HG02870 (cell line): Measurements from ENCODE around the gene TIAM2.
"Not testable (repeated sequence)": the region's sequence is repeated elsewhere in the genome, so short reads cannot be mapped to it uniquely, and the experiment has no call there.

ENCODE experiments used
- ATAC-seq: cut with Tn5 transposase; IDR thresholded peaks from one replicate; pipeline ENCODE4 v1.9.1; 2021; ENCODE audit warnings: mild to moderate bottlenecking, moderate library complexity; ENCODE audit not compliant: unreplicated experiment

The TIAM2 gene

GRCh38 chr6:155250701-155251381 is 255.7 kb downstream of the TIAM2 start:
- no peak for ATAC-seq

DNA sequence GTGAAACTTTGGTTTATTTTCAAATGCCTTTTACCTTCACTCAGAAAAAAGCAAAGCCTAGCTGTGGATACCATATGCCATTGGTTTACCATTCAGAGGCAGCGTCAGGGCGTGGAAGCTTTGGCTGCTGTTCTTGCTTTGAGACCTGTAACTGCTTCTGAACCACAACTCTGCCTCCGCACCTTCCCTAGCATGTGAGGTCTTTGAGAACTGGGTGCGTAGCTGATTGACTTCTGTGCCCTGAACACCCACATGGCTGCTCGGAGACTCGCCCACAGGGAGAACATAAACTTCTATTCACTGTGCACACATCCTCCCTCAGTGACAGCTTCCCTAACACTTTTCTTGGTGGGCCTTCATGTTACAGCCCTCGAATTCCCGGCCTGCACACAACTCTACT is 257.5 kb downstream of the TIAM2 start:
- ATAC-seq = no peak

DNA sequence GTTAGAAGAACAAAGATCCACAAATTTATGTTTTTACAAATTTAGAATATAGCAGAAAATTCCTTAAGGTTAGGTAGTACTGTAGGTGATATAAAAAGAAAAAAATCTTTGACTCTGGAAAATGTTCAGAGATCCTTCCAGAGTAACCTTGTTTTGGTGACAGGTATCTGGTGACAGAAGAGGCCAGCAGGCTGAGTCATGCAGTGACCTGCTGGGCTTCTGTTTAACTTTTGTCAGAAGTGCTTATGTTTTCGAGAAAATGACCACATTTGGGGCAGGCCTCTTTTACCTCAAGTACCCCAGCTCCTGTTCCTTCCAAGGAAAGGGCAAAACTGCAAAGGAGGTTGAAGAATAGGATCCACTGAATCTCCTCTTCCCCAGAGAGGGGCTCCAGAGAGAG is 258.2 kb downstream of the TIAM2 start:
- ATAC-seq = no peak

DNA sequence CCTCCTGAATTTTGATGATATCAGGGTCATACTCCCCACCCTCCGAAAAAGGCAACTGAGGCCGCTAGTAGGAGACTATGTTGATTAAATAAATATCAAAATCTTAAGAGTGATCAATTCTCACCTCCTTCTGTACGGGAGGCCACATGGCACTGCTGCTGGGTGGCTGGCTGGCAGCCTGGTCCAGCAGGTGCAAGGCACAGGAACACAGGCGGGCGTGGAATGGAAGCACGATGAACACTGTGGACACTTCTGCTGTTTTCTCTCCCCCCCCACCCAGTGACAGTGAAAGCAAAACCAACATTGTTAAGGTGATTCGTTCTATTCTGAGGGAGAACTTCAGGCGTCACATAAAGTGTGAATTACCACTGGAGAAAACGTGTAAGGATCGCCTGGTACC is 259.0 kb downstream of the TIAM2 start:
- ATAC-seq = no peak

DNA sequence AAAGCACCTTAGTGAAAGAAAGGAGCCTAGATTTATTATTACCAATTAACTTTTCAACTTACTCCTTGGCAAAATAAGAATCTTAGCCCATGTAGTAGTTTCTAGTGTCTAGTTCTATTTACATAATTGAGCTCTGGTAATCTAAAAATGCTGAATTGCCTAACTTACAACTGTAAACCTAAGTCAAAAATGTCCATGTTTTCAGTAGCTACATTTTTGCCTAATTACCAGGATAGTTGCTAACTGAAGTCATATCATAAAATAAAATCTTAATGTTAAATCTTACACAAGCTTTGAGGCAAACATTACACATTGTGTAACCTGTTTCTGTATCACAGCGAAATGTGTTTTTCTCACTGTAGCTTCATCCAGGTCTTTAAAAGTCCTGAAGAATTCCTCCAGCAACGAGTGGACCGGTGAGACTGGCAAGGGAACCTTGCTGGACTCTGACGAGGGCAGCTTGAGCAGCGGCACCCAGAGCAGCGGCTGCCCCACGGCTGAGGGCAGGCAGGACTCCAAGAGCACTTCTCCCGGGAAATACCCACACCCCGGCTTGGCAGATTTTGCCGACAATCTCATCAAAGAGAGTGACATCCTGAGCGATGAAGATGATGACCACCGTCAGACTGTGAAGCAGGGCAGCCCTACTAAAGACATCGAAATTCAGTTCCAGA is 261.1 kb downstream of the TIAM2 start:
- ATAC-seq = no peak

DNA sequence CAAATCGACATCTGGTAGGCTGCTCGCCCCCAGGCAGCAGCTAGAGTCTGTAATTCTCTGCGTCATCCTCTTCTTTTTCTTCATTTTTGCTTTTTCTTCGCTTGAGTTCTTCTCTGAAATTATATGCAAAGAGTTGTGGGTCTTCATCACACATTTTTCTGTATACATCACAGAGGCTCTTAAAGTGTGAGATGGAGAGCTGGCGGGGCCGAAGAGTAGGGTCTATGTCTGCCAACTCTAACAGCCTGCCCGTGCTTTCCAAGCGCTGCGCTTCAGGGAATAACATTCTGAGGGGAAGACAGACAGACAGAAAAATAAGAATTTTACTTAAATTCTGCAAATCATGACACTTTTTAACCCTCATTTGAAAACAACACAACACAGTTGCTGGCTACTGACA is 262.7 kb downstream of the TIAM2 start:
- no peak for ATAC-seq

- no peak for ATAC-seq
Measured at GRCh38 chr6:155259204-155259603, 264.1 kb downstream of the TIAM2 start.

GRCh38 chr6:155259897-155260296 is 264.8 kb downstream of the TIAM2 start:
- ATAC-seq = no peak

DNA sequence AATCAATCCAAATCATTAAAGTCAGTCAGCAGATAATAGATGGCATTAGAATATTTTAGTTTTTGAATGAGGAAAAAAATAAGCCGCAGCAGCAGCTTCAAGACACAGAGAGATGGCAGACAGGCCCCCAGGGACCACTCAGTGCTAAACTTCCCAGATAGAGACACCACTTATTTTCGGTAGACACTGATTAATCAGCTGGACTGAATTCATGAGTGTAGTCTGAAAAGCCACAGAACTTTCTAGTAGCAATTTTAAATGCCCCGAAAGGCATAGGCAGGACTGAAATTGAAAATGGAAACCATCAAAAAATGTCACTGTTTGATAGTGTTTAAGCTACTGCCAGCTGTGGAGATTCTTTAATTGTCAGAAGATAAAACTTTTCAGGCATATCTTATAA is 265.6 kb downstream of the TIAM2 start:
- ATAC-seq = peak; percentile 57

GRCh38 chr6:155261111-155261900 is 266.2 kb downstream of the TIAM2 start:
- ATAC-seq = no peak

GRCh38 chr6:155262655-155263054 is 267.5 kb downstream of the TIAM2 start:
- no peak for ATAC-seq

- no peak for ATAC-seq
Measured at GRCh38 chr6:155263373-155264063, 268.4 kb downstream of the TIAM2 start, which contains the start of gene CLDN20. Gene CLDN20, plus strand, starts transcription at chr6:155264013. Its CDS starts 11,707 bp downstream, at chr6:155275720.

DNA sequence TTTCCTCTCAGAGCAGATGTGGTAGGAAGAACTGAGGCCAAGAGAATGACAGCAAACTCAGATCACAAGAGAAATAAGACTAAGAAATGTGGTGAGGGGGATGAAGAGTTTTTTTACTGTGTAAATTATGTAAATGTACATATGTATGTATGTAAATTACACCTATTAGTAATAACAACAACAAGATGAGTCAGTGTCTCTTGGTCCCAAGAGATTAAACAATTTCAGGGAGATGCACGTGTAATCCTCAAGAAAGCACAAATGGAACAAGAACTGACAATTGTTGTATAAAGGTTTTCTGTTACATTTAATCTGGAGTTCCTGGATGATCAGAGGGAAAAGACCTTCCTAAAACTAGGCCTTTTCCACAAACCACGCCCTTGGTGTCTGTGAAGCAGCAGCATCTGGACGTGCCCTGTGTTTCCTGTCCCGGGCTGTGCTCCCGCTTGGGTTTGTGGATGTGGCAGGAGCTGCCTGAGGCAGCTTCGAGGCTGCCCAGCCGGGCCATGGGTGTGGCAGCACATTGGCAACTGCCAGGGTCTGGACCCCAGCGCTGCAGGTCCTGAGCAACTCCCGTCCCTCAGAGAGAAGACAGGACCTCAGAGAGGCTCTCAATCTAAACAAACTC is 269.7 kb downstream of the TIAM2 start:
- ATAC-seq = no peak

DNA sequence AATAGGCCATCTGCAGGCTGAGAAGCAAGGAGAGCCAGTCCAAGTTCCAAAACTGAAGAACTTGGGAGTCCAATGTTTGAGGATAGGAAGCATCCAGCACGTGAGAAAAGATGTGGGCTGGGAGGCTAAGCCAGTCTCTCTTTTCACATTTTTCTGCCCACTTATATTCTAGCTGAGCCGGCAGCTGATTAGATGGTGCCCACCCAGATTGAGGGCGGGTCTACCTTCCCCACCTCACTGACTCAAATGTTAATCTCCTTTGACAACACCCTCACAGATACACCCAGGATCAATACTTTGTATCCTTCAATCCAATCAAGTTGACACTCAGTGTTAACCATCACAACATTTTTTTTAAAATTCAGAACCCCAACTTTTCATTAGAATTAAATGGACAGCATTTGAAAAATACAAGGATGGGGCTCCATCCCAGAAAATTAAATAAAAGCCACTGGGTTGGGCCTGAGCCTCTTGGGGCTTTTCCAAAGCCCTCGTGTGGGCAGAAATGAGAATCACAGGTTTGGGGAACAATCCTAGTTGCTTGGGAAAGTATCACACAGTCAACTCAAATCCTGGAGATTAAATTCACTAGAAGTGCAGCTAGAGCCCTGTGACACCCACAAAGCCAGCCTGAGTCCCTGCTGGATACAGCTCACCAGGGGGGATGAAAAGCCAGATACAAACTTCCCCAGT is 270.9 kb downstream of the TIAM2 start:
- no peak for ATAC-seq

DNA sequence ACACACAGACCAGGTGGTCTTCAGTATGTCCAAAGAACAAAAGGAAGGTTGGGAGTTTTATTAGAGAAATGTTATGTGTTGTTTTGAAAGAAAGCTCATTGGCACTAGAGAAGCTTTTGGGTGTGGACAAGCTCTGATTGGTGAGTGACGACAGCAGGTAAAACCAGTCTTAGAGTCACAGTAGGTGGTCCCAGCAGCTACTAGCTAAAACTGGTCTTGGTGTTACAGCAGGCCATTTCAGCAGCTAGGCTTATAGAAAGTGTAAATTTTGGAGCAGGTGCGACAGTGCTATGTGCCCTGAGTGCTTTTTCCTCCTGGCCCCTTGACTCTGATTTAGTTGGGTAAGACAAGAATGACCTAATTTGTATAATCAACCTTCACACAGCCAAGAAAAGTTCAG is 272.3 kb downstream of the TIAM2 start:
- no peak for ATAC-seq

GRCh38 chr6:155268088-155268867 is 273.2 kb downstream of the TIAM2 start:
- not testable (repeated sequence) for ATAC-seq

GRCh38 chr6:155269765-155270164 is 274.6 kb downstream of the TIAM2 start:
- ATAC-seq = no peak

DNA sequence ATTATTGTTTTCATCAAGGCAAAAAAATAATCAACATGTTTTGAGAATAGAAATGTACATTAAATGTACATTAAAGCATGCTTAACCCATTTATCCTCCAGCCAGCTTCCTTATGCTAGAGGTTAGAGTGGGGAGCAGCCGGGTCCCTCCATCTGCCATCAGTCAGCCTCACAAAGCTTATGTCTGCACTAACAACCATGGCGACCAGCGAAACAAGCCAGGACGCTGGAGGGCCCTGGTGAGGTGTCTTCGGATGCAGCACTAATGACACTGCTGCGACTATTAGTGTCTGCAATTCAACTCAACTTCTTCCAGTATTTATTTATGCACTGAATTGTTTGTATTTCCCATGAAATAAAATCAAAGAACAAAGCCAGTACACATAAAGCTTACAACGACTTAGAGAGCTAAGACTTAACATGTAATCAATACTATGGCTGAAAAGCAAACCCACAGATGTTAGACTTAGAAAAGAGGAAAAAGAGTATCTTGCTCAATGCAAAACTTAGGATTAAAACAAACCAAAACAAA is 275.5 kb downstream of the TIAM2 start:
- no peak for ATAC-seq

GRCh38 chr6:155271145-155271544 is 276.0 kb downstream of the TIAM2 start:
- ATAC-seq = no peak
